Cerebellar nuclear complex (tissue), 1 donor: Measurements from ENCODE around the gene CAPZB.

ENCODE experiments used
- DNase-seq, 2 experiments: peaks; one replicate each; lab custom pipeline; 2025; lab: John Stamatoyannopoulos, UW

Gene CAPZB

DNA sequence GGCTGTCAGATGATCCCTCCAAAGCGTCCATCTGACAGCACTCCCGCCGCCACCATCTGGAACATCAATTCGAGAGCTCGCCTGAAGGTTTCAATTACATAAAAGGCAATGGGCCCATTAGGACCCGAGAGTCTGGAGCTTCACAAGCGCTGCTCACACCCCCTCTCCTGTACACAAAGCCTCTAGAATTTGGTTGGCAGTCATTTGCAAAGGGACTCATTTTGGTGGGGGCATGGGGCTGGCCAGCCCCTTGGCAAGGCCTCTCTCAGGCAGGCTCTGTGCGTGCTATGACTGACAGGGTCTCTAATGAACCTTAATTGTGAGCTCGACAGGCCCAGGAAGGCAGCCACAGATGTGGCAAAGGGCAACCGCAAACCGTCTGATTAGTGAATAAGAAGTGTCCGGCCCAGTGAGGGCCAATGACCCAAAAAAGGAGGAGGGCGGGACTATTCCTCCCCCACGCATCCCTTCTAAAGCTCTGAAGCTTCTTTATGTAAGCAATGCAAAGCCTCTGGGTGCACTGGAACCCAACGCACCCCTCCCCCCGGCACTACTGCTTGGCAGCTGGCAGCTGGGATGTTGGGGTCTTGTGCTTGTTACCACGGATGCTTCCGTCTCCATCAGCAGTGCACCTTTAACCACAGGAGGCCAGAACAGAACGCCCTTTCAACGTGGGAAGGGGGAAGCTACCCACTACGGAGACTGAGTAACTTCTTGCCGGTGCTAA is 79.4 kb downstream of the CAPZB start:
- peak in 1 of 2 experiments; percentile 61 for DNase-seq

DNA sequence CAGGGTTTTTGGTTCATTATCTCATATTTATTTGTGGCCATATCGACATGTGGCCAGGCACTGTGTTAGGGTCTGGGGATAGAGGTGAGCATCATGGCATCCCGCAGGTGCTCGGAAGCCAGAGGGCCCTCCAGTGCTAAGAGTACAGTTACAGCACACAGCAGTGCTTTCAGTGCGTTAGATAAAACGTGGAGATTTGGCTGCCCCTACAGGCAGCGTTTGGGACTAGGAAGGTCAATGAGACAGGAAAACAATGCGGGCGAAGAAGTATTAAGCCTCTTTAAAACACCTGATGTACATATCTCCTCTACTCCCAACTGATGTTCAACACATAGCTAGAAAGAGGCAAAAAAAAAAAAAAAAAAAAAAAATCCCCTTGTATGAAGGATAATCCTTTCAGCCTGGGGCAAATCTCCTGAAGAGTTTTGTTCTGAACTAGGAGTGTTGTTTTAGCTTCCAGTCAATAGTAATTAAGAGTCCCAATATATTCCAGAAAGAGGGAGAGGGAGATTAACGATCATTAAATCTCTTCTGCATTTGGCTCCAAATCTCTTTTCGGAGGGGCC is 80.1 kb downstream of the CAPZB start:
- no peak for DNase-seq

DNA sequence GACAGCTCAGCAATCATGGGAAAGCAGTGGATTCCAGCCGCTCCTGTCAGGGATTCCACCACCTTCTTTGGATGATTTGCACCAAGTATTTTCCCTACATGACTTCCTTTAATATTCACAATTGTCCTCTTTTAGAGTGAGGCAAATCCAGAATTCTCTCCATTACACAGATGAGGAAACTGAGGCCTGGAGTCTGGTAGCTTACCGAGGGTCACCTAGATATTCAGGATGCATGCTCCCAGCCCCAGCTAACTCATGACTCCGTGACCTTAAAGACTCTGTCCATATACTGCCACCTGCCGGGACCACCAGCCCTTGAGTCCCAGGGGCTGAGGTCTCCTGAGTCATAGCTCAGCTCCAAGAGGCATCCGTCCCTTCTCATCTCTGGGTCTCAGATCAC is 80.6 kb downstream of the CAPZB start:
- no peak for DNase-seq

DNA sequence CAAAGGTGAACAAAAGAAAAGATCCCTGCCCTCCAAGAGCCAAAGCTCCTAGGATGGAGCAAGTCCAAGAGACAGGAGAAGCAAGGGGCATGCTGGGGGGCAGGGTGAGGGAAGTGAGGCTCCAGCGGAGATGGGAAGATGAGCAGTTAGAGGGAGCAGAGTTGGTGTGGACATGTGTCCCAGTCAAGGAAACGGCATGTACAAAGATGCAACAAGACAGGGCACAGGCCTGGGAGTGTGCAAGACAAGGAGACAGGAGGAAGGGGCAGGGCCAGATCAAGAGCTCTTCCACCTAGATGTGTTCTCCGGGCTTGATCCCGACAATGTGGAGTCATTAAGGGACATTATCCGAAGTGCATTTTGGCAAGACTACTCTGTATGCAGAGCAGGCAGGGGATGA is 82.1 kb downstream of the CAPZB start:
- DNase-seq: no peak

DNA sequence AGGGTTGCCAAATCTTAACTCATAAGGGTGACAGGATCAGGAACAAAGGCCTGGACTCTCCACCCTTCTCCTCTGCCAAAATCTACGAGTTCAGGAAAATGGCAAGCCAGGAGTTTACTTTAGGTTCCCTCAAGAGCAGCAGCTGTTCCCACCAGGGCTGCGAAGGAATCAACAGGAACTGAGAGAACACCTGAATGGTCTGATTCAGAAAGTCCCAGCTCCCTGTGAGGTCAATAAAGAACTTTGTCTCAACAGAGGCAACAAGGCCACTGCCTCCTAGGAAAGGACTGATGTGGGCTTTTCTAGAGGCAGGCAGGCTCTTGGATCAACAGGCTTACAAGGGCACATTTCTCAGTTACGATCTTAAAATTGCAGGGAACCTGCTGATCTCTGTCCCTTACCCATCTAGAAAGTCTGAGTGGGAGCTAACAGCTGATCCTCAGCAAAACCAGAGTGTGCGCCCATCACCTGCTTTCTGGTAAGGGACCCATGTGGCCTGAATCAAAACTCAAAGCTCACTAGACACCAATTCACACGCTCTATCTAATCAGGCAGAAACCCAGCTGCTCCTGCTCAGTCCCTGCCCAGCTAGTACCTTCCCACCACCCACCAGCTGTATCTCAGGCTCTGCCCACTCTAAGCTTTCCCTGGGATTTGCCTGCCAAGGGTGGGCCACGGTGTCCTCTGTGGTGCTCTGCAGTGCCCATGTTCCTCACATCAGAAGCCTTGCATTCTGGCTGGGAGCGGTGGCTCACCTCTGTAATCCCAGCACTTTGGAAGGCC is 83.1 kb downstream of the CAPZB start:
- DNase-seq: no peak

DNA sequence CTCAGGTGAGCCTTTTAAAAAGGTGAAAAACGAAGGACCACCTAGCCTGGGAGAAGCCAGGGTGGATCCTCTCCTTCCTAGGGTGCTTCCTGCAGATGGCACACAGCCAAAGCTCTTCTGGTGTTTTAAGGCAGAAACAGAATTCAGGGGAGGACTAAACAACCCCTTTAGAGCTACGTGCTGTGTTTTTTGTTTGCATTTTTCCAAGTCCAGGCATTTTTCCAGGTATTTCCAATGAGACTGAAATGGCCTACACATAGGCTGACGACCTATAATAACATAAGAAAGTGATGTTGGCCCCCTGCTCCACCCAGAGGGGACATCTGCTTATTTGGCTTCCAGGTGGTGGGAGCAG is 83.8 kb downstream of the CAPZB start:
- no peak for DNase-seq

DNA sequence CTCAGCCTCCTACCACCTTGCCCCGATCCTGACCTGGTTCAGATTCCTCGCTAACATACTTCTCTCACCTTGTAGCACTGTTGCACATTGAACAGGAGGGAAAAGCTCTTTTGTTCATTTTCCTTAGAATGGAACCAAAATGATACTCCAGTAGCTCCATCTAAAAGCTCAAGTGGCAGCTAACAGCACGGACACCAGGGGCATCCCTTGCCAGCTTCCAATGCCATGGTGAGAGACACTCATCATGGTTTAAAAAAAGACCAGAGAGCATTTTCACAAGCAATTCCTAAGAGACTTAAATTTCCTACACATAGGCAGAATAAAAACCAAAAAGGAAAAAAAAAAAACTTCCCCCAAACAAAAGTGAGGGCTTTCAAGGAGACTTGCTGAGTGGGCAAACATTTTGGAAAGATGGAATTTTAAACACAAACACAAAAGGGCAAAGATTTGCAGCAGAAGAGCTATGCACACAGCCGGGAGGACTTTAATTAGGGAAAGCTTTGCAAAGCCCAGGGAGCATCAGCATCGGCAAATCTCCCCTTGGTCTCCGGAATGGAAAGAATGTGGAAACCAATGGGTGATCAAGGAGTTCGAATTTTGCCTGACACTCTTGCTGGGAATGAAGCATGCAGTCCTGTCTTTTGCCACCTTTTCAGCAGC is 84.3 kb downstream of the CAPZB start:
- no peak for DNase-seq

DNA sequence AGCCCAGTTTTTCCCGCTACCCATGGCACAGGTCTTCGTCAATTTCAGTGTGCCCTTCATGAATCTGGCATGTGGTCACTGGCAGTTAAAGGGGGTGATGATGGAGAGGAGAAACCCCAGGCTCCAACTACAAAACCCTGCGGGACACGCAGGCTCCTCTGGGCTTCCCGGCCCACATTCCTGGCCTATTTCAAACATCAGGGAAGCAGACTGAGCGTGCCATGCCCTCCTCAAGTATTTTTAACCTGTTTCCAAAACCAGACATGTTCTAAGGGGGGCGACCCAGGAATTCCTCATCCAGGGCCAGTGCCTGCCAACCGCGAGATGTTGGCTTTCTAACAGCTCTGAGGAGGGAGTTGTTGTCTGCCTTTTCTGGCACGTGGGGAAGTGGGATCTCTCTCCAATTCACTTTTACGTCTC is 85.1 kb downstream of the CAPZB start:
- no peak for DNase-seq

DNA sequence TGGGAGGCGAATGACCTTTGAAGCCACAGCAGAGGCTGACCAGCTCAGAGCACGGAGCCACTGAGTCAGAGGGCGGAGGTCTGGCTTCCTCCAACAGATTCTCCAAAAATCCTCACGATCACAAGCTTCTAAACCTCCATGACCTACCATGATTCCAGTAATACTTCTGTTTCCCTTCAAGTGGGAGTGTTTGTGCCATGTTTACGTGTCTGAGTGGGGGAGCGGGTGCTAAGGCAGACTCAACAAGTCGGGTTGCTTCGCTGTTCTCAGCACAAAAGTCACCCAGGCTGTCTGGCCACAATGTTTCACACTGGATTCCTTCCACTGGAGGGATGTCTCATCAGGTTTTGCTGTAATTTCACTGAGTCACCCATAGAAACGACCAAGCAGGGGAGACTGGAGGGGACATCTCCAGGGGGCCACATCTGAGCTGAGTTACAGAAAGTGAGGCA is 87.0 kb downstream of the CAPZB start:
- no peak for DNase-seq

DNA sequence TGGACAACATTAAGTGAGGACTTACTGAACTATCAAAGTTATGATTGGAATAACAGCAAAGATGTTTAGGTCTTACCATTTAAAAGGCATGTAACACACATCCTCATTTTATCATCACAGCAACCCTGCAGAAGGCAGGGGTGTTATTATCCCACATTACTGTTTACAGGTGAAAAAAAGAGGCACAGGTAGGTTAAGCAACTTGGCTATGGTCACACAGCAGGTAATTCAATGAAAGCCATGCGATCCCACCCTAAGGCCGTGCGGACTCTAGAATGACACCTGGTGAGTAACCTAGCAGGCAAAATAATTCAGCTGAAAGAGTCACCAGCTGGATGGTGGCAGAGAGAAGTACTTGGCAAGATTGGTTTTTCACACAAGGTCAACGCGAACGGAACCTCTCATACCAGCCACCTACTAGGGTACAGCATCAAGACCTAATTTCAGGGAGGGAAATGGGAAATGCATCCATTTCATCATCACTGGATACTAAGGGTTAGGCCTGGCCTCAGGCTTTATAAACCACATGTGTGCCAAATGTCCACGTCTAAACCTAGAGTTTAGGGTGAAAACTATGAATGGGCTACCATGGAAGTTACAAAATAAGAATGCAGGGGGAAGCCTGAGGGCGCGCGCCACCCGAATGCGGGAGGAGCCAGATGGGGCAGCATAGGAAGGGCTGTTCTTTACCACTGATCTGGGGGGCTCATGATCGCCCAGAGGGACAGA is 88.0 kb downstream of the CAPZB start:
- no peak for DNase-seq

DNA sequence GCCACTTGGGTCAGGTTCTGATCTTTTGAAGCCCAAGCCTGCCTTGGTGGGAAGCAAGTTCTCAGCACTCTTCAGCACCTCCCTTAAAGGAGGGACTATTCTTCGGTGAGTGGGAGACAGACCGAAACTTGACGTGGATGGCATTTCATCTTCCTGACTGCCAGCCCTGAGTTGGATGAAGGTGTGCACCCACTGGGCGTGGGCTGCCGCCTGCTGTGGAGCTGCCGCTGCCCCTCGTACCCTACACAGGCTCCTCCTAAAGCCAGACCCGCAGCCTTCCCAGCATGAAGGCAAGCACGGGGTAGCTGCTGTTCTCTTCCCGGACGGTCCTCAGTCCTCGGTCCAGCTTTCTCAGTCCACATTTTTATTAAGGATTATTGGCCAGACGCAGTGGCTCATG is 89.1 kb downstream of the CAPZB start:
- no peak for DNase-seq

DNA sequence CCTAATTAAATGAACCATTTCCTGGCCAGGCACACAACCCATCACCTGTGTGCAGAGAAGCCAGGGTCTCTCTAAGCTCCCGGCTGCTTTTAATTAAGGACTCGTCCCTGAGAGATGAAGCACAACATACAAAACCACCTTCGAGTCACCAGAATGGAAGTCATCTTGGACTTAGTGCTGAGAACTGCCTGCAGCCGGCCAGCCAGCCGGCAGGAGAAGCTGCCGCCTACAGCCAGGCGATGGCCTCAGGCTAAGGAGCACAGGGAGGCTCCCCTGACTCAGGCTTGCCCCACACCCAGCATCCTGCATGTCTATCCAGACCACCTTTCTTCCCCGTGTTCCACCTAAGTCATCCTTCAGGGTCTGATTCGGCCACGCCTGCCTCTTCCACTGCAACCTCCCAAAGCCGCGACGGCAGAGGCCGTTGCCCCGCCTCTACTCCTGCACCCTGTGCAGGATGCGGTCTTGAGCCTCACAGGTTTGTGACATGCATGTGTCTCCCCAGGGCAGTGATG is 89.6 kb downstream of the CAPZB start:
- DNase-seq: no peak

DNA sequence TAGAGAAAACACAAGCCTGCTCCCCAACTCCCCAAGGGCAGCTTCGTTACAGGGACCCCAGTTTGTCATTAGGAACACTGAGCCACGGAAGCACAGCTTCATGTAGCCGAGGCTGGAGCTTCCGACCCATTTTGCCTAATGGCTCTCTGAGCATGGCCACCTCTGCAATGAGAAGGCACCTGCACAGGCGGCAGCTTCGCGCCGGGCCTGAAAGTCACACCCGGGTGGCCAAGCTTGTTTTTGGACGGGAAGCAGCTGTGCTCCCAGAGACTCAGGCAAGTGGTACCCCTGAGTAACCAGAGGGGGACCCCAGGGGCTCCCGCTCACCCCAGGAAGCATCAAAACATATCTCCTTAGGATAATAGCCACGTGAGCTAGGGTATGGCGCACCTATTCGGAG is 92.3 kb downstream of the CAPZB start:
- DNase-seq: no peak

DNA sequence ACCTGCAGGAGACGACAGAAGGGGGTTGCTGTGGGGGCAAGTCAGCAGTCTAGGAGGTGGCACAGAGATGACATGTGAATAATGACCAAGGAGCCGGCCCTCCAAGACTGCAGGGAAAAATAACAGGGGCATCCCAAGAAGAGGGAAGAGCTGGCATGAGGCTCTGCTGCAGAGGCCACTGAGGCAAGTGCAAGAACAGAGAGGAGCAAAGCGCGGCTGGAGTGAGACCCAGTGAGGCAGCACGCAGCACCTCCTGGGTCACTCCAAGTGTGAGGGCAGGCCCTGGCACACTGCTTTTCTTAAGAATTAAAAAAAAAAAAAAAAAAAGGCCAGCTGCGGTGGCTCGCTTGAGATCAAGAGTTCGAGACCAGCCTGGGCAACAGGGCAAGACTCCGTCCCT is 93.1 kb downstream of the CAPZB start:
- DNase-seq: no peak

DNA sequence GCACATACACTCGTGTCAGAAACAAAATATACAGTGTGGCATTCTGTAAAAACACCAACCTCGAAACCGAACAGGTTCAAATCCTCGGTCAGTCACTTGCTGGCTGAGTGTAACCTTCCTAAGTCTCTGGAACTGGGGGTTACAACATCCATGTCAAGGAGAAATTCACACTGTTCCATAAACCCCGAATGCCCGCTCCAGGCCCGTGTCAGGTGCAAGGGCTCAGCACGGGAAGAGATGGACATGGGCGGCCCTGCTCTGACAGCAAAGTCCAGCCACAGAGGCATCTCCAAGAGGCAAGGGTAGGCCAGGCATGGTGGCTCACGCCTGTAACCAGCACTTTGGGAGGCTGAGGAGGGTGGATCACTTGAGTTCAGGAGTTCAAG is 93.8 kb downstream of the CAPZB start:
- DNase-seq: no peak

DNA sequence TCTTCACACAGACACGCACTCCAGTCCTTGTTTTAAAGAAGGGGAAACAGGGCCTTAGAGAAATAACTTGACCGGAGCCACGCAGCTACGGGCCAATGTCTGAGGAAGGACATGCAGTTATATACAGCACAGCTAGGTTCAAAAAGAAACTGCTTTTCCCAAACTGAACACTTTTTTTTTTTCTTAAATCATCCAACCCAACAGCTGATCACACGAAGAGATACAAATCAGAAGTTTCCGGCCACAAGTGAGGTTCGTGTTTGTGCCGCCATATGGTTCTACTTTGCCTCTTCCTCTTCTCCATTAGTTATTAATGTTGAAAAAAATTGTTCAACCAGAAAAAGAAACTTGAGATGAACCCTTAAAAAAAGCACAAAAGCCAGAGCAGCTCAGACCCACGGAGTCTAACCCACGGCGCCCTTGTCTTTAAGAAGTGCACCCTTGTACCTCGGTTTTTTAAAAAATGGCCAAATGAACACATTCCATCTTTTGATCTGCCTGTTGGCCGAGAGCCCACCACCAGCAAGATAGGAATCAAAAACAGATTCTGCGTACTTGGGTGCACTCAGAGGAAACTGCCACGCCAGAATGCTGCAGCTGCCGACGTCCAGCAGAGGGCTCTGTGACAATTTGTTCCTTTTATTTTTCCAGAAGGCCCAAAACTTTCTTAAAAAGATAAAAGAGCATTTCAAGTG is 94.3 kb downstream of the CAPZB start:
- no peak for DNase-seq

DNA sequence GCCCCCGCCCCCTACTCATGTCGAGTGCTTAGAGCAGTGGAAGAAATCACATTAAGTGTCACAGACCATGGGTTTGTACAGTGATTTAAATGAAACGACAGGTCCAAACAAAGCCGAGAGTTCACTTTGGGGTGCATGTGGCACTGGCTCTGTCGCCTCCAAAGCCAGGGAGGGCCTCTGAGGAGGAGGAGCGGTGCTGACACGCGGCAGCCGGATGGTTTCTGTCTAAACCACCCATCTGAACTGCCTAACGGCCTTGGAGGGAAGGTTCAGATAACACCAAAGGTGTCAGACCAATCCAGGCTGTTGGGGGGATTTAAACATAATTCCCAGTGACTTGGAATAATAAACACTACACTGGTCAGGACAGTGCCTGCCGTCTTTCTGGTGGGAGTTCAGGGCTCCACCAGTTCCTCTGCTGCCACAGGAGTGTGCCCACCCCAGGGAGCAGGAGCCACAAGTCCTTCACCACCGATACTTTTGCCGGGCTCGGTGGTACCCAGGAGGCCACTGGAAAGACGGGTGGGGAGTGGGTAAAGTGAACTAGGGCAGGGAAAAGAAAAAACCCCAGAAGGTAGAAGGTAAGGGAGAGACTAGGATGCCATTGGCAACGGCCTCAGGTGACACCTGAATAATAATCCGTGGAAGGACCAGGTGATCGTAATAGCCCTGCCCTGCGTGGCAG is 95.0 kb downstream of the CAPZB start:
- DNase-seq: no peak

DNA sequence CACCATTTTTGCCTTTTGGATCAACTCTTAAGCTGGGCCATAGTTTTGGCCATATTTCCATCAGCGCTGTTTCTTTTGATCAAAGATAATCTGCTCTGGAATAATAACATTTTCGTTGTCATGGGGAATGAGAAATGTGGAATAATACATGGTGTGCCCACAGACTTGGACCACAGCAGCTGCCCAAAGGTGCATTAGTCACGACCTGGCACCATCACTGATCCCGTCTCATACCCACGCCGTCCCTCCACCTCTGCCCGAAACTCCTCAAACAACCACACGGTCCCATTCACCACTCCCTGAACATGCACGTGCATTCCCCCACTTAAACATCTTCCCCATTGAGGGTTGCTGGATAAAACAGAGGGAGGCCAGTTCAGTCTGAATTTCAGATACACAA is 96.4 kb downstream of the CAPZB start:
- no peak for DNase-seq

DNA sequence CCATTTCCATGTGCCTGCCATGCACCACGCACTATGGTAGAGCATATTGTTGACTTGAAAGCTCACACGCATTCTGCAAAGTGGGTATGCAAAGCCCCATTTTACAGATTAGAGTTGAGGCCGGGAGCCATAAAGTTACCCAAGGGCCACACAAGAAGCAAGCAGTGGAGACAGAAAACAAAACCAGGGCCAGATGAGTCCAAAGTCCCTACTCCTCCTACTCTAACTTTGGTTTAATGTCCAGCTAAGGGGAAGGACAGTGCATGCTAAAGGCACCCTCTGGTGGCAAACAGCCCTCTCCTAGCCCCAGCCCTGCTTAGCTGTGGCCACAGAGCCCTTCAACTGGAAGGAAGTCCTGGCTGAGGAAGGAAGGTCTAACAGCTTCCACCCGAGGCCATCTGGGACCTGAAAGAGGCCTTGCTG is 98.3 kb downstream of the CAPZB start:
- DNase-seq: no peak

DNA sequence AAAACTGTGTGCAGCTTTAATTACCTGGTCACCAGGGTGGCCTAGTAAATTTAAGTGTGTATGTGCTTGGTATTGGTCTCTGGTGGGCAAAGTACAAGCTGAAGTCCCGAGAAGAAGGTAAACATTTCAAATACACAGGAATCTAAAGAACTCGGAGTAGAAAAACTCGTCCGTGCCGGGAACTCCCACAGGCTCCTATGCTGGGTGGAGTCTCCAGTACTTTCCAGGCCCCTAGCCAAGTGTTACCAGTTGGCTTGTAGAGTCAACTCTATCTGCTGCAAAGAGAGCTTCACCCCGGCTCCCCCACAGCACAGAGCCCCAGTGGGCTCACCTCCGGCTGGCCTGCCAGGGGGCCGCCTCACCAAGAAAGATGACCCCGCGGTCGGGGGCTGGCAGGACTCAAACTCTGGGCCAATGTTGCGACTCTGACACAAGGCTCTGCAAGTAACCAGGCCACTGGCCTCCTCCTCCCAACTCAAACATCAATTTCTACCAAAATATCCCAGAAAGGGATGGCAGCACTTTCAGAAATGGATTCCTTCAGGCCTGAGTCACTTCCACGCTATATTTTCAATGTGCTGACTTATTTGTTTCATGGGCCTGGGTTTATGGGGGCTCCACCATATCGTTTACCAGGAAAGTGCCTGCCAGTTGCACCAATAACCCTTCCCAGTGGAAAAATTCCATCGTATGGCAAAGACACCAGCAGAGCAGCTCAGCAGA is 99.3 kb downstream of the CAPZB start:
- no peak for DNase-seq
